Neutrophil (primary cell): ENCODE measurements around the gene TSC22D1.

ENCODE experiments used
- H3K27ac ChIP-seq: fragments of 200-600 bp; sonication (generic); 2 replicates; pipeline ENCODE4 v1.5.1; 2016; ENCODE audit warnings: mild to moderate bottlenecking, moderate library complexity
- H3K27me3 ChIP-seq: fragments of 200-600 bp; sonication (generic); 2 replicates; pipeline ENCODE4 v1.6.0; 2016; ENCODE audit warnings: mild to moderate bottlenecking
- H3K36me3 ChIP-seq: fragments of 200-600 bp; sonication (generic); 2 replicates; pipeline ENCODE4 v1.5.1; 2017
- H3K4me1 ChIP-seq, 2 experiments: fragments of 200-600 bp in 1 of 2; sonication (generic) in 1 of 2; 1 replicate in 1 of 2; 2 replicates in 1 of 2; pipeline versions ENCODE4 v1.5.1 to v1.6.1; 2013 to 2016; ENCODE audit warnings: low read depth in 1 of 2, low read length in 1 of 2, mild to moderate bottlenecking in 1 of 2, moderate library complexity in 1 of 2; ENCODE audit not compliant: control insufficient read depth in 1 of 2, insufficient read depth in 1 of 2
- H3K4me3 ChIP-seq, 2 experiments: fragments of 200-600 bp in 1 of 2; sonication (generic) in 1 of 2; 1 replicate in 1 of 2; 2 replicates in 1 of 2; pipeline ENCODE4 v1.5.1; 2013 to 2016; ENCODE audit warnings: low read depth in 1 of 2, low read length in 1 of 2, mild to moderate bottlenecking in 1 of 2, moderate library complexity in 1 of 2
- H3K9me3 ChIP-seq: fragments of 200-600 bp; sonication (generic); 2 replicates; pipeline ENCODE4 v1.5.1; 2016
- CTCF ChIP-seq: fragments of 200-600 bp; sonication (generic); IDR thresholded peaks from 2 replicates; pipeline ENCODE4 v1.5.1; 2016; ENCODE audit warnings: antibody characterized with exemption

Gene TSC22D1

GRCh38 chr13:44451651-44452050 lies 124.5 kb downstream of the TSC22D1 start:
- H3K4me1 ChIP-seq = no peaks in the 10 kb centered on the region
- no peak overlapping the region for H3K27ac ChIP-seq
- no peaks in the 10 kb centered on the region for H3K9me3 ChIP-seq
- H3K27me3 ChIP-seq = no peaks in the 10 kb centered on the region
- no peak for TF ChIP-seq CTCF
- H3K4me3 ChIP-seq = no peak overlapping the region
- H3K36me3 ChIP-seq = no peaks in the 10 kb centered on the region

GRCh38 chr13:44451126-44451525 lies 125.0 kb downstream of the TSC22D1 start:
- Histone ChIP-seq H3K27me3 (no peaks in the 10 kb centered on the region), H3K36me3 (no peaks in the 10 kb centered on the region), H3K27ac (no peak overlapping the region), H3K9me3 (no peaks in the 10 kb centered on the region), H3K4me1 (no peaks in the 10 kb centered on the region), H3K4me3 (no peak overlapping the region)
- no peak for TF ChIP-seq CTCF

- Histone ChIP-seq H3K4me3 (no peak overlapping the region), H3K27me3 (no peaks in the 10 kb centered on the region), H3K4me1 (no peaks in the 10 kb centered on the region), H3K9me3 (no peaks in the 10 kb centered on the region), H3K36me3 (no peaks in the 10 kb centered on the region), H3K27ac (no peak overlapping the region)
- no peak for TF ChIP-seq CTCF
Observed at GRCh38 chr13:44449999-44450821, 125.9 kb downstream of the TSC22D1 start.

GRCh38 chr13:44448875-44449274 lies 127.3 kb downstream of the TSC22D1 start:
- no peaks in the 10 kb centered on the region for H3K4me1 ChIP-seq
- no peaks in the 10 kb centered on the region for H3K36me3 ChIP-seq
- H3K27ac ChIP-seq = no peak overlapping the region
- H3K27me3 ChIP-seq = no peaks in the 10 kb centered on the region
- H3K9me3 ChIP-seq = no peaks in the 10 kb centered on the region
- no peak for TF ChIP-seq CTCF
- H3K4me3 ChIP-seq = no peak overlapping the region

GRCh38 chr13:44448373-44448772 lies 127.8 kb downstream of the TSC22D1 start:
- no peaks in the 10 kb centered on the region for H3K36me3 ChIP-seq
- H3K4me3 ChIP-seq = no peak overlapping the region
- TF ChIP-seq CTCF = no peak
- H3K4me1 ChIP-seq = no peaks in the 10 kb centered on the region
- no peaks in the 10 kb centered on the region for H3K27me3 ChIP-seq
- H3K9me3 ChIP-seq = no peaks in the 10 kb centered on the region
- H3K27ac ChIP-seq = no peak overlapping the region
